ENCODE results near the gene GREB1L. TPM values are rescaled to one million over a fixed set of nuclear protein-coding genes. Genes with fewer than 3 reads are reported as not detected.
"Not testable (repeated sequence)": the region's sequence is repeated elsewhere in the genome, so short reads cannot be mapped to it uniquely, and the experiment has no call there.

Gene GREB1L
- total and polyA plus RNA-seq, 10 of the 15 experiments (the other 5 are each of a cell fraction or from before 2014, with no cell fraction given): under 0.01 to 0.11 (median 0.03) TPM; not detected in 1

DNA sequence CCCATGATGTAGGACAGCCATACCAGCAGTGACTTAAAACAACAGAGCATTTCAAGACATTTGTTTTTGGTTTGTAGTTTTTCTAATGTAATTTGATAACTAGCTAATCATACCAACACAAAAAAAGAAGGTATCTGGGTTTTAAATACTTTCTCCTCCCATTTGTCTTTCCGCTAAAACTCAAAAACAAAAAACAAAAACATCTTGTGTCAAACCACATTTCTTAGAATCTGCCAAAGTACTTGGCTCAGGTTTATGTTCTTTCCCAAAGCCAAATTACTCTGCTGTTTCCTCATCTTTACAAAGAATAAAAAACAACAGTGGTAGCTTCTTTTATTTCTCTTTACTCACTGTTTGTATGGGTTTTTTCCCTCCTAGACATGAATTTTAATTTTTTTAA lies 71.5 kb downstream of the GREB1L start (continued):
- TF ChIP-seq E4F1 (IDR thresholded peaks at IDR 0.05; ENCODE audit: borderline replicate concordance, partially characterized antibody): no peak
- TF ChIP-seq, protein P1, sequence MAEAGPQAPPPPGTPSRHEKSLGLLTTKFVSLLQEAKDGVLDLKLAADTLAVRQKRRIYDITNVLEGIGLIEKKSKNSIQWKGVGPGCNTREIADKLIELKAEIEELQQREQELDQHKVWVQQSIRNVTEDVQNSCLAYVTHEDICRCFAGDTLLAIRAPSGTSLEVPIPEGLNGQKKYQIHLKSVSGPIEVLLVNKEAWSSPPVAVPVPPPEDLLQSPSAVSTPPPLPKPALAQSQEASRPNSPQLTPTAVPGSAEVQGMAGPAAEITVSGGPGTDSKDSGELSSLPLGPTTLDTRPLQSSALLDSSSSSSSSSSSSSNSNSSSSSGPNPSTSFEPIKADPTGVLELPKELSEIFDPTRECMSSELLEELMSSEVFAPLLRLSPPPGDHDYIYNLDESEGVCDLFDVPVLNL (IDR thresholded peaks at IDR 0.05; ENCODE audit: low read depth, low read length): no peak

GRCh38 chr18:21314724-21315123 lies 72.7 kb downstream of the GREB1L start:
- BruUV-seq (replicated peaks): no TSS peak
- in situ Hi-C loops (cut with MboI): no loop called here
- H3K4me2 ChIP-seq (ENCODE audit: control insufficient read depth, insufficient read depth): no peak overlapping the region
- H3K4me1 ChIP-seq (ENCODE audit: control insufficient read depth, insufficient read depth, low read length): no peaks in the 10 kb centered on the region
- H3K9me3 ChIP-seq (replicated peaks; ENCODE audit: control insufficient read depth, insufficient read depth, low read length): no peaks in the 10 kb centered on the region
- H3K4me3 ChIP-seq: no peak overlapping the region
- TF ChIP-seq ZNF274 (IDR thresholded peaks at IDR 0.05; ENCODE audit: insufficient read depth, insufficient read length): no peak
- no peak overlapping the region for H2AFZ ChIP-seq (ENCODE audit: control insufficient read depth, low read depth, low read length)
- H3K9ac ChIP-seq (ENCODE audit: control insufficient read depth, insufficient read depth, low read length): no peak overlapping the region
- no peaks in the 10 kb centered on the region for H3K79me2 ChIP-seq (ENCODE audit: control insufficient read depth, insufficient read depth, low read length)
- ChIA-PET CTCF (no interaction called here), RAD21 (ENCODE audit: unreplicated experiment) (no interaction called here), SMC1A (ENCODE audit: uncharacterized antibody, unreplicated experiment) (no interaction called here), POLR2A (no interaction called here)
- no peaks in the 10 kb centered on the region; a peak in 1 of 4 replicates for H3K27me3 ChIP-seq (replicated peaks in 1 of 2; ENCODE audit: control insufficient read depth in 2 of 2, insufficient read depth in 2 of 2, low read length in 1 of 2)
- DNase-seq (ENCODE audit: low read depth, low spot score): no peak
- no peak overlapping the region for H3K27ac ChIP-seq (ENCODE audit: control insufficient read depth, insufficient read depth)
- no peak for ATAC-seq
- FAIRE-seq: no peak
- H3K36me3 ChIP-seq (ENCODE audit: control insufficient read depth in 2 of 2, insufficient read depth in 2 of 2, low read length in 1 of 2): no peaks in the 10 kb centered on the region
- intact Hi-C loops (cut with micrococcal nuclease; ENCODE audit: unreplicated experiment): no loop called here
- H4K20me1 ChIP-seq (ENCODE audit: control insufficient read depth, insufficient read depth): no peaks in the 10 kb centered on the region

DNA sequence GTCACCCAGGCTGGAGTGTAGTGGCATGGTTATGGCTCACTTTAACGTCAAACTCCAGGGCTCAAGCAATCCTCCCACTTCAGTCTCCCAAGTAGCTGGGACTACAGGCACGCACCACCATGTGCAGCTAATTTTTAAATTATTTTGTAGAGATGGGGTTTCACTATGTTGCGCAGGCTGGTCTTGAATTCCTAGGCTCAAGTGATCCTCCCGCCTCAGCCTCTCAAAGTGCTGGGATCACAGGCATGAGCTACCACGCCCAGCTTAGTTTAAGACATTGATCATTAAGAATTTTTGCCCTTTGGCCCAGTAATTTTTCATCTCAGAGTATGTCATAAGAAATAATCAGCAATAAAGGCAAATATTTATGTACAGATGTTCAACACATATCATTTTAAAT lies 73.1 kb downstream of the GREB1L start:
- DNase-seq (ENCODE audit: low read depth, low spot score); H2AFZ ChIP-seq (ENCODE audit: control insufficient read depth, low read depth, low read length); FAIRE-seq; RAD21 ChIA-PET (ENCODE audit: unreplicated experiment); H3K79me2 ChIP-seq (ENCODE audit: control insufficient read depth, insufficient read depth, low read length); H4K20me1 ChIP-seq (ENCODE audit: control insufficient read depth, insufficient read depth); SMC1A ChIA-PET (ENCODE audit: uncharacterized antibody, unreplicated experiment); H3K4me3 ChIP-seq; H3K36me3 ChIP-seq (ENCODE audit: control insufficient read depth in 2 of 2, insufficient read depth in 2 of 2, low read length in 1 of 2); CTCF ChIA-PET; H3K9ac ChIP-seq (ENCODE audit: control insufficient read depth, insufficient read depth, low read length); intact Hi-C loops (cut with micrococcal nuclease; ENCODE audit: unreplicated experiment); H3K27me3 ChIP-seq (replicated peaks in 1 of 2; ENCODE audit: control insufficient read depth in 2 of 2, insufficient read depth in 2 of 2, low read length in 1 of 2); POLR2A ChIA-PET; in situ Hi-C loops (cut with MboI); H3K9me3 ChIP-seq (replicated peaks; ENCODE audit: control insufficient read depth, insufficient read depth, low read length); ATAC-seq; H3K4me1 ChIP-seq (ENCODE audit: control insufficient read depth, insufficient read depth, low read length); H3K4me2 ChIP-seq (ENCODE audit: control insufficient read depth, insufficient read depth); H3K27ac ChIP-seq (ENCODE audit: control insufficient read depth, insufficient read depth); BruUV-seq (replicated peaks): not testable (repeated sequence)
- WGBS (ENCODE audit: insufficient coverage, insufficient replicate concordance, low lambda C conversion rate, missing lambda C conversion rate): 41% methylated on average over 5 of the region's 5 CpGs

Measured in GM12878 (cell line).